GM12878 (cell line): ENCODE results near the gene IKBIP. TPM values are rescaled to one million over a fixed set of nuclear protein-coding genes. Genes with fewer than 3 reads are reported as not detected.

Experiments used
- ATAC-seq: fragments of 200-7000 bp; cut with Tn5 transposase; 3 replicates; pipeline ENCODE4 v1.9.1; 2020; ENCODE audit warnings: mild to moderate bottlenecking, moderate library complexity
- BruUV-seq: library from RNA; stranded (reverse); fragments of 400-500 nt; replicated peaks from 2 replicates; lab custom pipeline; 2021; lab: Mats Ljungman, UMichigan
- CTCF ChIA-PET: fragments of 300-600 bp; sonication (Branson Sonifier 250); formaldehyde crosslinking; extraction: SDS; loops from one replicate; lab custom pipeline; 2021; ENCODE audit warnings: inconsistent platforms; lab: Yijun Ruan, JAX
- POLR2A ChIA-PET: fragments of 350-600 bp; formaldehyde crosslinking; extraction: SDS; loops from one replicate; lab custom pipeline; 2021; ENCODE audit warnings: inconsistent platforms; lab: Charles Lee
- RAD21 ChIA-PET: fragments of 300-600 bp; sonication (Branson Sonifier 250); formaldehyde crosslinking; loops from one replicate; lab custom pipeline; 2023; ENCODE audit warnings: antibody characterized with exemption; ENCODE audit not compliant: unreplicated experiment; lab: Charles Lee
- SMC1A ChIA-PET: fragments of 300-600 bp; sonication (Branson Sonifier 250); formaldehyde crosslinking; loops from one replicate; lab custom pipeline; 2023; ENCODE audit not compliant: unreplicated experiment, uncharacterized antibody; lab: Charles Lee
- DNase-seq: peaks from one replicate; pipeline ENCODE4 v3.0.0-alpha.2; 2011; ENCODE audit warnings: low read depth, low spot score
- FAIRE-seq: peaks from 3 replicates; lab custom pipeline; 2011; peaks lifted over from hg19 to GRCh38; lab: Jason Lieb, UNC
- H2AFZ ChIP-seq: 2 replicates; pipeline ENCODE4 v1.6.0; 2011; ENCODE audit warnings: low read depth, low read length, control low read depth; ENCODE audit not compliant: control insufficient read depth
- H3K27ac ChIP-seq: 2 replicates; pipeline ENCODE4 v1.5.1; 2011; ENCODE audit warnings: control low read depth; ENCODE audit not compliant: control insufficient read depth, insufficient read depth
- H3K27me3 ChIP-seq, 2 experiments: replicated peaks in 1 of 2; 2 replicates each; pipeline versions ENCODE4 v1.6.0 to v1.6.1; 2011; ENCODE audit warnings: low read length in 1 of 2; ENCODE audit not compliant: control insufficient read depth in 2 of 2, insufficient read depth in 2 of 2
- H3K36me3 ChIP-seq, 2 experiments: 2 replicates each; pipeline ENCODE4 v1.5.1; 2011; ENCODE audit warnings: low read length in 1 of 2; ENCODE audit not compliant: control insufficient read depth in 2 of 2, insufficient read depth in 2 of 2
- H3K4me1 ChIP-seq: 2 replicates; pipeline ENCODE4 v1.6.1; 2011; ENCODE audit warnings: mild to moderate bottlenecking, low read length, moderate library complexity, mixed read lengths; ENCODE audit not compliant: control insufficient read depth, insufficient read depth
- H3K4me2 ChIP-seq: 2 replicates; pipeline ENCODE4 v1.6.0; 2011; ENCODE audit warnings: control low read depth; ENCODE audit not compliant: control insufficient read depth, insufficient read depth
- H3K4me3 ChIP-seq: fragments of 200-600 bp; sonication (generic); 2 replicates; pipeline ENCODE4 v1.5.1; 2016
- H3K79me2 ChIP-seq: 2 replicates; pipeline ENCODE4 v1.6.0; 2011; ENCODE audit warnings: low read length; ENCODE audit not compliant: control insufficient read depth, insufficient read depth
- H3K9ac ChIP-seq: 2 replicates; pipeline ENCODE4 v1.8.0; 2011; ENCODE audit warnings: low read length, control low read depth, mixed read lengths; ENCODE audit not compliant: control insufficient read depth, insufficient read depth
- H3K9me3 ChIP-seq: replicated peaks from 3 replicates; pipeline ENCODE4 v1.5.1; 2011; ENCODE audit warnings: mild to moderate bottlenecking, low read length; ENCODE audit not compliant: control insufficient read depth, insufficient read depth
- H4K20me1 ChIP-seq: 2 replicates; pipeline ENCODE4 v1.6.0; 2011; ENCODE audit not compliant: control insufficient read depth, insufficient read depth
- EED ChIP-seq: sonication (generic); IDR thresholded peaks from 2 replicates; pipeline ENCODE4 v1.6.1; 2016; ENCODE audit warnings: antibody characterized with exemption, low read depth
- EP300 ChIP-seq, 2 experiments: fragments of 150-350 bp in 1 of 2; IDR thresholded peaks; 2 replicates each; pipeline ENCODE4 v1.6.1; 2011 to 2012; ENCODE audit warnings: low read depth in 2 of 2, low read length in 2 of 2, borderline replicate concordance in 1 of 2, improper control_type of control experiment in 1 of 2, inconsistent platforms in 1 of 2; ENCODE audit not compliant: control insufficient read depth in 1 of 2
- FOXK2 ChIP-seq: fragments of 450-650 bp; IDR thresholded peaks from 2 replicates; pipeline ENCODE4 v1.6.1; 2017; ENCODE audit warnings: mild to moderate bottlenecking, moderate library complexity
- JUNB ChIP-seq: IDR thresholded peaks from 2 replicates; pipeline ENCODE4 v1.6.1; 2016; ENCODE audit warnings: antibody characterized with exemption, mild to moderate bottlenecking
- MTA2 ChIP-seq: fragments of 450-650 bp; IDR thresholded peaks from 2 replicates; pipeline ENCODE4 v1.6.1; 2016; ENCODE audit warnings: low read depth, mild to moderate bottlenecking, moderate library complexity
- PAX5 ChIP-seq: IDR thresholded peaks from 2 replicates; pipeline ENCODE4 v1.6.1; 2011; ENCODE audit warnings: low read depth, low read length, borderline replicate concordance
- PML ChIP-seq: IDR thresholded peaks from 2 replicates; pipeline ENCODE4 v1.6.1; 2012; ENCODE audit warnings: low read length, inconsistent platforms
- POLR2AphosphoS2 ChIP-seq: IDR thresholded peaks from 2 replicates; pipeline ENCODE4 v1.6.1; 2011; ENCODE audit warnings: low read depth, mild to moderate bottlenecking, low read length, improper control_type of control experiment, moderate library complexity
- POU2F2 ChIP-seq: IDR thresholded peaks from 3 replicates; pipeline ENCODE4 v1.6.1; 2011; ENCODE audit warnings: low read depth, mild to moderate bottlenecking, low read length, borderline replicate concordance
- RUNX3 ChIP-seq: IDR thresholded peaks from 2 replicates; pipeline ENCODE4 v1.6.1; 2012; ENCODE audit warnings: low read length, inconsistent platforms
- SMAD5 ChIP-seq: IDR thresholded peaks from 2 replicates; pipeline ENCODE4 v1.6.1; 2016; ENCODE audit warnings: antibody characterized with exemption, low read depth
- SRF ChIP-seq, 2 experiments: IDR thresholded peaks; 2 replicates each; pipeline ENCODE4 v1.6.1; 2011; ENCODE audit warnings: low read depth in 2 of 2, low read length in 2 of 2, mild to moderate bottlenecking in 1 of 2, moderate library complexity in 1 of 2
- TAF1 ChIP-seq: IDR thresholded peaks from 2 replicates; pipeline ENCODE4 v1.6.1; 2011; ENCODE audit warnings: mild to moderate bottlenecking, low read depth, low read length, borderline replicate concordance
- ZNF207 ChIP-seq: fragments of 450-650 bp; IDR thresholded peaks from 2 replicates; pipeline ENCODE4 v1.6.1; 2014; ENCODE audit warnings: antibody characterized with exemption, mild to moderate bottlenecking, borderline replicate concordance
- ZNF274 ChIP-seq: IDR thresholded peaks from one replicate; pipeline ENCODE4 v1.8.0; 2011; ENCODE audit not compliant: insufficient read length, insufficient read depth
- ZZZ3 ChIP-seq: IDR thresholded peaks from 2 replicates; pipeline ENCODE4 v1.6.1; 2011; ENCODE audit warnings: low read depth; ENCODE audit not compliant: control insufficient read depth, insufficient read length
- WGBS: methylation state at CpG from one replicate; pipeline ENCODE4 v1.1.6; 2016; ENCODE audit warnings: low lambda C conversion rate; ENCODE audit not compliant: insufficient replicate concordance, insufficient coverage; ENCODE audit errors: missing lambda C conversion rate; 5-methylcytosine and 5-hydroxymethylcytosine counted together
- in situ Hi-C: fragments of 300-500 bp; cut with MboI; formaldehyde crosslinking; loops from 9 replicates; pipeline ENCODE4 v1.14.3; 2018; ENCODE audit warnings: mixed read lengths
- intact Hi-C: fragments of 100-400 bp; cut with micrococcal nuclease; formaldehyde crosslinking; loops from one replicate; pipeline ENCODE4 v1.14.2; 2022; ENCODE audit not compliant: unreplicated experiment
- polyA plus RNA-seq, 11 experiments: library from polyadenylated mRNA; depleted of rRNA in 4 of 11; unstranded in 6 of 11; stranded (reverse) in 5 of 11; fragments of >200 nt; fragmentation: Nextera tagmentation in 4 of 11; fragmentation: Illumina TruSeq in 1 of 11; extraction: Ambion mirVana in 4 of 11; extraction: Trizol in 1 of 11; gene quantifications; 1 replicate in 1 of 11; 2 replicates in 10 of 11; pipeline versions ENCODE4 v1.2.1 to v1.2.3, GENCODE V29; 2011 to 2016; ENCODE audit warnings: inconsistent platforms in 2 of 11, missing spikeins in 2 of 11, low read depth in 1 of 11
- total RNA-seq, 4 experiments: library from RNA; depleted of rRNA in 3 of 4; stranded (reverse); fragments of >200 nt in 3 of 4; fragmentation: Illumina TruSeq in 1 of 4; extraction: Trizol in 1 of 4; gene quantifications; 2 replicates each; pipeline versions ENCODE4 v1.2.1 to v1.2.3, GENCODE V29; 2013 to 2021
- TF ChIP-seq, protein P1 (sequence below): fragments of 450-650 bp; IDR thresholded peaks from 2 replicates; pipeline ENCODE4 v1.6.1; 2017; ENCODE audit warnings: low read depth, mild to moderate bottlenecking, moderate library complexity
- TF ChIP-seq, protein P2 (sequence below): IDR thresholded peaks from 2 replicates; pipeline ENCODE4 v1.6.1; 2012; ENCODE audit warnings: low read depth, low read length, improper control_type of control experiment
- TF ChIP-seq, protein P3 (sequence below): IDR thresholded peaks from 2 replicates; pipeline ENCODE4 v1.6.1; 2011; ENCODE audit warnings: borderline replicate concordance, low read depth, mild to moderate bottlenecking, moderate library complexity, mixed read lengths, low read length; ENCODE audit not compliant: insufficient read depth; ENCODE audit errors: extremely low read length

IKBIP gene
- total and polyA plus RNA-seq, 10 of the 15 experiments (the other 5 are each of a cell fraction or from before 2014, with no cell fraction given) = 5.4 to 34.5 (median 18.4) TPM

- TF ChIP-seq, protein P1, sequence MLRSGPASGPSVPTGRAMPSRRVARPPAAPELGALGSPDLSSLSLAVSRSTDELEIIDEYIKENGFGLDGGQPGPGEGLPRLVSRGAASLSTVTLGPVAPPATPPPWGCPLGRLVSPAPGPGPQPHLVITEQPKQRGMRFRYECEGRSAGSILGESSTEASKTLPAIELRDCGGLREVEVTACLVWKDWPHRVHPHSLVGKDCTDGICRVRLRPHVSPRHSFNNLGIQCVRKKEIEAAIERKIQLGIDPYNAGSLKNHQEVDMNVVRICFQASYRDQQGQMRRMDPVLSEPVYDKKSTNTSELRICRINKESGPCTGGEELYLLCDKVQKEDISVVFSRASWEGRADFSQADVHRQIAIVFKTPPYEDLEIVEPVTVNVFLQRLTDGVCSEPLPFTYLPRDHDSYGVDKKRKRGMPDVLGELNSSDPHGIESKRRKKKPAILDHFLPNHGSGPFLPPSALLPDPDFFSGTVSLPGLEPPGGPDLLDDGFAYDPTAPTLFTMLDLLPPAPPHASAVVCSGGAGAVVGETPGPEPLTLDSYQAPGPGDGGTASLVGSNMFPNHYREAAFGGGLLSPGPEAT = 0 out of 2 replicates have a peak, but pooled peaks have one; percentile 19
- TF ChIP-seq MTA2 = peak; percentile 79; the same call in 1 of the 2 replicates
- no peak for TF ChIP-seq SRF (IDR thresholded peaks at IDR 0.05; ENCODE audit: low read depth in 2 of 2, low read length in 2 of 2)
- peak in 1 of 2 experiments; percentile 40; a peak in 1 of 4 replicates for TF ChIP-seq EP300 (IDR thresholded peaks at IDR 0.05; ENCODE audit: borderline replicate concordance in 1 of 2, control insufficient read depth in 1 of 2, low read depth in 2 of 2, low read length in 2 of 2)
- TF ChIP-seq TAF1 = no peak
- TF ChIP-seq RUNX3 = 0 out of 2 replicates have a peak, but pooled peaks have one; percentile 11
- peak; percentile 44; the same call in 1 of the 2 replicates for TF ChIP-seq JUNB
- TF ChIP-seq, protein P2, sequence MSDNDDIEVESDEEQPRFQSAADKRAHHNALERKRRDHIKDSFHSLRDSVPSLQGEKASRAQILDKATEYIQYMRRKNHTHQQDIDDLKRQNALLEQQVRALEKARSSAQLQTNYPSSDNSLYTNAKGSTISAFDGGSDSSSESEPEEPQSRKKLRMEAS = no peak
Observed at GRCh38 chr12:98635657-98636323, 8.8 kb downstream of the IKBIP start (continued).

- Histone ChIP-seq H3K4me1 (no peaks in the 10 kb centered on the region), H3K36me3 (no peaks in the 10 kb centered on the region), H3K27ac (no peak overlapping the region), H4K20me1 (no peaks in the 10 kb centered on the region), H3K27me3 (no peaks in the 10 kb centered on the region), H3K79me2 (no peaks in the 10 kb centered on the region), H3K9me3 (no peaks in the 10 kb centered on the region), H2AFZ (no peak overlapping the region), H3K4me3 (no peak overlapping the region), H3K9ac (no peak overlapping the region), H3K4me2 (no peak overlapping the region)
- ATAC-seq (no peak), FAIRE-seq (no peak), DNase-seq (no peak)
- ChIA-PET CTCF (interaction anchor here (0.9 to 1.5 kb wide), 3 partner anchors 13 to 21 kb away, joined by 3 read pairs; no protein-coding TSS in a partner anchor), POLR2A (interaction anchor here (0.6 to 1.0 kb wide), 4 partner anchors 22 to 31 kb away, joined by 3 to 7 read pairs (median 4); partner anchors contain the start of genes IKBIP and SLC25A3), RAD21 (interaction anchor here (0.7 kb wide), 2 partner anchors 14 to 221 kb away, joined by 4 read pairs; no protein-coding TSS in a partner anchor)
- intact Hi-C loops (no loop called here), in situ Hi-C loops (no loop called here)
- no TSS peak for BruUV-seq
- WGBS = 66% methylated on average over 4 of the region's 4 CpGs
- no peak for TF ChIP-seq ZNF274
- TF ChIP-seq, protein P3, sequence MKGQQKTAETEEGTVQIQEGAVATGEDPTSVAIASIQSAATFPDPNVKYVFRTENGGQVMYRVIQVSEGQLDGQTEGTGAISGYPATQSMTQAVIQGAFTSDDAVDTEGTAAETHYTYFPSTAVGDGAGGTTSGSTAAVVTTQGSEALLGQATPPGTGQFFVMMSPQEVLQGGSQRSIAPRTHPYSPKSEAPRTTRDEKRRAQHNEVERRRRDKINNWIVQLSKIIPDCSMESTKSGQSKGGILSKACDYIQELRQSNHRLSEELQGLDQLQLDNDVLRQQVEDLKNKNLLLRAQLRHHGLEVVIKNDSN = no peak
- no peak for TF ChIP-seq POU2F2
- no peak for TF ChIP-seq ZZZ3
- no peak for TF ChIP-seq POLR2AphosphoS2
- TF ChIP-seq ZNF207 = no peak
- TF ChIP-seq SMAD5 = no peak
- no peak for TF ChIP-seq EED
- no peak for TF ChIP-seq PML
- TF ChIP-seq FOXK2 = no peak
- no peak for TF ChIP-seq PAX5
- no peak for TF ChIP-seq SRF (IDR thresholded peaks at IDR 0.05; ENCODE audit: low read depth in 2 of 2, low read length in 2 of 2)
- TF ChIP-seq, all 136 proteins: peak for 0
- SMC1A ChIA-PET = interaction anchor here (0.9 to 4.1 kb wide), 6 partner anchors 11 to 52 kb away, joined by 3 to 13 read pairs (median 5); no protein-coding TSS in a partner anchor
Observed at GRCh38 chr12:98618952-98619351, 25.6 kb downstream of the IKBIP start.
